Anterior cingulate cortex (tissue), 58 donors: ENCODE results near the gene CSTB.

Experiments used
- DNase-seq, 58 donors: peaks; one replicate each; lab custom pipeline; 2025; lab: John Stamatoyannopoulos, UW

Gene CSTB

GRCh38 chr21:43770066-43770655 is 5.9 kb downstream of the CSTB start:
- DNase-seq, result no peak

GRCh38 chr21:43769325-43769958 is 6.7 kb downstream of the CSTB start:
- no peak for DNase-seq

GRCh38 chr21:43768868-43769167 is 7.3 kb downstream of the CSTB start:
- no peak for DNase-seq

- peak in 2 of 58 donors; percentile 20 for DNase-seq
These were observed 7.9 kb downstream of the CSTB start for GRCh38 chr21:43767984-43768867.

DNA sequence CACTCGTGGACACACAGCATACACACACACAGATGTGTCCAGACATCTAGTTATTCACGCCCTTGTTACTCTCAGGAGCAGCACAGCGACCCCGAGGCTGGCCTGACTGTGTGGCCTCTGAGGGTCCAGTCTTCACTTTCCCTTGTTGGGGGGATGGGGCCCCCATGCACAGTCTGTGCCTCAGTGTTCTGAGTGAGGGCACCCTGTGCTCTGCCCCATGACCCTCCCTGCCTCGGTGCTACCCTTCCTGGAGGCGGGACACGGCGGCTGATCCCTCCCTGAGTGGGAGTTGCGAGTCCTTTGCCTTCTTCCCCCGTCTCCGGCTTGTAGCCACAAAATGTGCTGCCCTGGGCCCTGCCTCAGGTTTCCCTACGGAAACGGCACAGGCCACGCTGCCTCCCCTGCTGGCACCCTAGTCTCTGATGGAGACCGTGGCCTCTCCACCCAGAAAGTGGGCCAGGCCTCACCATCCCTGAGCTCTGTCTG is 8.6 kb downstream of the CSTB start:
- DNase-seq, result no peak

DNA sequence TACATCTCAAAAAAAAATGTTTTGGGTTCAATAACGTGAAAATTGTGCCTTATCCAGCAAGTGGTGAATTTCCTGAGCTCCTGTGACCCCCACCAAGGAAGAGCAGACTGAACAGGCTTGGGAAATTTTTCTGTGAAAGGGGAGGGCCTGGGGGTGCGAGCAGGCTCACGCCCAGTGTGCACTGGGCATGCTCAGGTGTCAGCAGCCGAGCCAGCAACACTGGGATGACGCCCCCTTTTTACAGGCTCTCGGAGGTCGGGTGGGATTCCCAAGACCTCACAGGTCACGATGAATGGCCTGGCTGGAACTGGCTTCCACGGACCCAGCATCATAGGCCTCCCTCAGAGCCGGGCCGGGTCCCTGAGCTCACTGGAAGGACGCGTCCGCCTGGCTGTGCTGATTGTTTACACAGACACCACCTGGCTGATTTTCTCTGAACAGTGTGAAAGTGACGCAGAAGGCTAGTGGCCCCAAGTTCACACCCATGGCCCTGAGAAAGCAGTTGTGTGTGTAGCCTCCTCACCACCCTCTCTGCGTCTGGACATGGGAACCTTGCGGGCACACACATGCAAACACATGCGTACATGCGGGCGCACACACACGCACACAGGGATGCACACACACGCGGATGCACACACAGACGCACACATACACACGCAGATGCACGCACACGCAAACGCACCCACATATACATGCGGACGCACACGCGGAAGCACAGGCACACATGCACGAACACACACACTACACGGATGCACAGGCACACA is 9.2 kb downstream of the CSTB start:
- DNase-seq, result no peak

- DNase-seq, result no peak
These were observed 11.3 kb downstream of the CSTB start for GRCh38 chr21:43764576-43765495.

- no peak for DNase-seq
These were observed 12.1 kb downstream of the CSTB start for GRCh38 chr21:43763901-43764523.

GRCh38 chr21:43762303-43763128 is 13.6 kb downstream of the CSTB start:
- no peak for DNase-seq

GRCh38 chr21:43761886-43762285 is 14.2 kb downstream of the CSTB start:
- DNase-seq, result no peak

- no peak for DNase-seq
These were observed 15.6 kb downstream of the CSTB start for GRCh38 chr21:43760391-43760958.

GRCh38 chr21:43759651-43760050 is 16.5 kb downstream of the CSTB start:
- no peak for DNase-seq

- DNase-seq, result no peak
These were observed 17.3 kb downstream of the CSTB start for GRCh38 chr21:43758811-43759210.

- peak in 4 of 58 donors; percentile 23 to 48 (median 42) for DNase-seq
These were observed 17.9 kb downstream of the CSTB start for GRCh38 chr21:43758111-43758641.

GRCh38 chr21:43757601-43758000 is 18.5 kb downstream of the CSTB start:
- peak in 4 of 58 donors; percentile 24 to 39 (median 32) for DNase-seq

DNA sequence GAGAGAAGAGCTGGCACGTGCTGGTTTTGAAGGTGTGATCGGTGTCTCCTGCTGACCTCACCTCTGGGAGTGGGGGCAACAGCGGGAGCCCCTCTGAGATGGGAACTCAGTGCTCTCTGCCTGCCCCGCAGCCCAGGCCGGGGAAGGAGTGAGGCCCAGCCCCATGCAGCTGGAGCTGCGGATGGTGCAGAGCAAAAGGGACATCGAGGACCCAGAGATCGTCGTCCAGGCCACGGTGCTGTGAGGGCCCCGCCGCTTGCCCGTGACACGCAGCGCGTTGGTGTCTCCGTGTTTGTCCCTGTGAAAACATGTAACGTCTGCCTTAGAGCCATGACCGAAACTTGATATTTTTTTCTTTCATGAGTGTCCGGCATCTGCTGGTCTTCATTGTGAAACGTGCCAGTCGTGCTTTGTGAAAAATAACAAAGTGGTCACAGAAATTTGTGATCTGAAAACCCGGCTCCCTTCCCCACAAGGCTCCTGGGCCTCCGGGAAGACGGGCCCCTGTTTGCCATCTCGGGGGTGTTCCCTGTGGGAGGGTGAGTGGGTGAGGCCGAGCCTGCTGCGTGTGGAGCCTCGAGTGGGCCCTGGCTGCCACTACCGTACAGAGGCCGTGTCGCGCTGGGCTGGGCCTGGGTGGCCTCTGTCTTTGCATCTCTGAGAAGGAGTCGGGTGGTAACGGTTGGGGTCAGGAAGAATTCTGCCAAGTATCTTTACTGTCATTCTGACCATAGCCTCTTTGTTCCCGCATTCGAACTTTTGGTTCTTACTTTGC is 20.1 kb downstream of the CSTB start:
- no peak for DNase-seq
